GM12874 (cell line): Measurements from ENCODE around the gene TTC4.

Source experiments
- CTCF ChIP-seq: IDR thresholded peaks from 2 replicates; pipeline ENCODE4 v1.5.1; 2011; ENCODE audit warnings: low read depth, mild to moderate bottlenecking, control low read depth, low read length, moderate library complexity; ENCODE audit not compliant: insufficient read depth

The TTC4 gene

GRCh38 chr1:54714881-54715492, 674 bp upstream of the TTC4 start:
- no peak for TF ChIP-seq CTCF

- TF ChIP-seq CTCF = no peak
These were observed 812 bp downstream of the TTC4 start for GRCh38 chr1:54716299-54717047.

GRCh38 chr1:54721719-54722118, 6.1 kb downstream of the TTC4 start:
- TF ChIP-seq CTCF = no peak

GRCh38 chr1:54723985-54724384, 8.3 kb downstream of the TTC4 start:
- no peak for TF ChIP-seq CTCF

- no peak for TF ChIP-seq CTCF
These were observed 9.1 kb downstream of the TTC4 start for GRCh38 chr1:54724771-54725170.

- no peak for TF ChIP-seq CTCF
These were observed 12.4 kb downstream of the TTC4 start for GRCh38 chr1:54728027-54728426.

GRCh38 chr1:54736685-54737084, 21.0 kb downstream of the TTC4 start:
- no peak for TF ChIP-seq CTCF
